ENCODE results near the gene PLEKHA4. TPM values are rescaled to one million over a fixed set of nuclear protein-coding genes. Genes with fewer than 3 reads are reported as not detected.

The PLEKHA4 gene
- total and polyA plus RNA-seq, 9 of the 15 experiments (the other 6 are each of a cell fraction or from before 2014, with no cell fraction given), result 0.07 to 30.8 (median 11.4) TPM

- TF ChIP-seq MECOM (CRISPR knock-in tag; IDR thresholded peaks at IDR 0.05) (no peak), NR3C1 (CRISPR knock-in tag; IDR thresholded peaks at IDR 0.05) (no peak), ZNF764 (CRISPR knock-in tag; IDR thresholded peaks at IDR 0.05; ENCODE audit: low read depth) (no peak), CREM (IDR thresholded peaks at IDR 0.05; ENCODE audit: low read depth) (no peak), BACH1 (tag; IDR thresholded peaks at IDR 0.05) (no peak), FOXP1 (CRISPR knock-in tag; IDR thresholded peaks at IDR 0.05) (no peak), CLOCK (CRISPR knock-in tag; IDR thresholded peaks at IDR 0.05; ENCODE audit: borderline replicate concordance) (no peak), FOXA3 (CRISPR knock-in tag; conservative IDR thresholded peaks at IDR 0.05 in 1 of 2, IDR thresholded peaks at IDR 0.05 in 1 of 2) (no peak), KDM4B (IDR thresholded peaks at IDR 0.05; ENCODE audit: borderline replicate concordance in 2 of 2, low read depth in 1 of 2) (no peak), POLR2AphosphoS2 (IDR thresholded peaks at IDR 0.05; ENCODE audit: low read length) (no peak), SREBF1 (IDR thresholded peaks at IDR 0.05; ENCODE audit: borderline replicate concordance, low read depth, low read length) (no peak), TFAM (CRISPR knock-in tag; conservative IDR thresholded peaks at IDR 0.05) (no peak), PHTF2 (CRISPR knock-in tag; IDR thresholded peaks at IDR 0.05) (no peak), POLR2H (tag; IDR thresholded peaks at IDR 0.05; ENCODE audit: low read depth) (no peak), EWSR1 (IDR thresholded peaks at IDR 0.05; ENCODE audit: borderline replicate concordance, low read depth, partially characterized antibody) (no peak), TAF9B (IDR thresholded peaks at IDR 0.05; ENCODE audit: partially characterized antibody) (no peak), PKNOX1 (IDR thresholded peaks at IDR 0.05) (peak; percentile 46; the same call in 1 of the 2 replicates), MYBL2 (IDR thresholded peaks at IDR 0.05; ENCODE audit: low read depth) (no peak), MYBL2 (CRISPR knock-in tag; IDR thresholded peaks at IDR 0.05; ENCODE audit: borderline replicate concordance) (no peak), SMAD1 (IDR thresholded peaks at IDR 0.05; ENCODE audit: low read depth, low read length, partially characterized antibody) (no peak), NBN (IDR thresholded peaks at IDR 0.05; ENCODE audit: low read depth) (peak; percentile 80; the same call in 1 of the 2 replicates), FOXK2 (conservative IDR thresholded peaks at IDR 0.05 in 1 of 2, IDR thresholded peaks at IDR 0.05 in 1 of 2; ENCODE audit: low read depth in 2 of 2) (peak in 1 of 2 experiments; percentile 60; a peak in 3 of 4 replicates), NR2F6 (CRISPR knock-in tag; IDR thresholded peaks at IDR 0.05) (no peak), ZNF644 (tag; IDR thresholded peaks at IDR 0.05; ENCODE audit: low read depth) (no peak), ZNF584 (CRISPR knock-in tag; IDR thresholded peaks at IDR 0.05; ENCODE audit: low read depth) (no peak)
Measured at GRCh38 chr19:48868114-48868886, at the start of gene PLEKHA4 (continued).
